Tibial nerve (tissue), 4 donors: ENCODE results near the gene CHI3L2. TPM values are rescaled to one million over a fixed set of nuclear protein-coding genes. Genes with fewer than 3 reads are reported as not detected.

Experiments used
- DNase-seq, 2 donors: peaks; one replicate each; pipeline ENCODE4 v3.0.0-alpha.2; 2019; ENCODE audit warnings: low spot score in 2 of 2
- H3K27ac ChIP-seq, 4 donors: fragments of 200-600 bp; sonication (generic) in 3 of 4; one replicate each; pipeline ENCODE4 v1.5.1; 2017 to 2019; ENCODE audit warnings: mild to moderate bottlenecking in 1 of 4
- H3K27me3 ChIP-seq, 2 donors: fragments of 200-600 bp; sonication (generic) in 1 of 2; one replicate each; pipeline versions ENCODE4 v1.5.1 to v1.6.0; 2017 to 2019
- H3K36me3 ChIP-seq, 3 donors: fragments of 200-600 bp; sonication (generic); one replicate each; pipeline ENCODE4 v1.5.1; 2018 to 2019
- H3K4me1 ChIP-seq, 4 donors: fragments of 200-600 bp; sonication (generic) in 3 of 4; one replicate each; pipeline ENCODE4 v1.5.1; 2017 to 2019
- H3K4me3 ChIP-seq, 4 donors: fragments of 200-600 bp; sonication (generic) in 3 of 4; one replicate each; pipeline ENCODE4 v1.5.1; 2017 to 2019; ENCODE audit warnings: mild to moderate bottlenecking in 1 of 4, moderate library complexity in 1 of 4
- H3K9me3 ChIP-seq, 4 donors: fragments of 200-600 bp; sonication (generic) in 3 of 4; one replicate each; pipeline ENCODE4 v1.5.1; 2017 to 2019
- CTCF ChIP-seq, 5 experiments: fragments of 200-600 bp in 3 of 5; fragments of 450-650 bp in 2 of 5; sonication (generic) in 3 of 5; IDR thresholded peaks; one replicate each; pipeline ENCODE4 v1.5.1; 2016 to 2019; ENCODE audit warnings: antibody characterized with exemption in 5 of 5, mild to moderate bottlenecking in 3 of 5, moderate library complexity in 2 of 5
- EP300 ChIP-seq, 2 donors: sonication (generic); formaldehyde crosslinking; IDR thresholded peaks; one replicate each; pipeline ENCODE4 v1.6.1; 2017; ENCODE audit warnings: antibody characterized with exemption in 2 of 2, mild to moderate bottlenecking in 1 of 2
- POLR2A ChIP-seq, 2 donors: fragments of 450-650 bp; IDR thresholded peaks; one replicate each; pipeline ENCODE4 v1.6.1; 2017; ENCODE audit warnings: antibody characterized with exemption in 2 of 2, mild to moderate bottlenecking in 2 of 2, moderate library complexity in 2 of 2
- WGBS, 2 donors: methylation state at CpG; one replicate each; pipeline ENCODE4 v1.1.5; 2018; 5-methylcytosine and 5-hydroxymethylcytosine counted together
- total RNA-seq, 4 donors: library from RNA; depleted of rRNA; stranded (reverse); fragments of >200 nt; gene quantifications; one replicate each; pipeline ENCODE4 v1.1.0, GENCODE V29; 2016

Gene CHI3L2
- total RNA-seq, 4 donors from 2014 or later, result 2.5 to 37.2 (median 6.1) TPM

GRCh38 chr1:111283838-111284237 lies 56.3 kb downstream of the CHI3L2 start:
- no peak for TF ChIP-seq CTCF (IDR thresholded peaks at IDR 0.05)
- TF ChIP-seq EP300 (IDR thresholded peaks at IDR 0.05), result no peak
- TF ChIP-seq POLR2A (IDR thresholded peaks at IDR 0.05), result no peak
- H3K36me3 ChIP-seq, result no peaks in the 10 kb centered on the region
- no peak overlapping the region for H3K4me3 ChIP-seq
- no peaks in the 10 kb centered on the region for H3K9me3 ChIP-seq
- no peaks in the 10 kb centered on the region for H3K27me3 ChIP-seq
- H3K4me1 ChIP-seq, result no peaks in the 10 kb centered on the region
- no peak overlapping the region for H3K27ac ChIP-seq
- DNase-seq, result no peak

GRCh38 chr1:111285879-111286278 lies 58.4 kb downstream of the CHI3L2 start:
- H3K4me1 ChIP-seq, result no peaks in the 10 kb centered on the region
- no peak for DNase-seq
- H3K27me3 ChIP-seq, result no peaks in the 10 kb centered on the region
- no peaks in the 10 kb centered on the region for H3K36me3 ChIP-seq
- no peak overlapping the region for H3K4me3 ChIP-seq
- TF ChIP-seq POLR2A (IDR thresholded peaks at IDR 0.05), result no peak
- TF ChIP-seq EP300 (IDR thresholded peaks at IDR 0.05), result no peak
- TF ChIP-seq CTCF (IDR thresholded peaks at IDR 0.05), result no peak
- no peaks in the 10 kb centered on the region for H3K9me3 ChIP-seq
- 89 to 94% methylated on average over 2 of the region's 2 CpGs for WGBS, 2 donors
- no peak overlapping the region for H3K27ac ChIP-seq

DNA sequence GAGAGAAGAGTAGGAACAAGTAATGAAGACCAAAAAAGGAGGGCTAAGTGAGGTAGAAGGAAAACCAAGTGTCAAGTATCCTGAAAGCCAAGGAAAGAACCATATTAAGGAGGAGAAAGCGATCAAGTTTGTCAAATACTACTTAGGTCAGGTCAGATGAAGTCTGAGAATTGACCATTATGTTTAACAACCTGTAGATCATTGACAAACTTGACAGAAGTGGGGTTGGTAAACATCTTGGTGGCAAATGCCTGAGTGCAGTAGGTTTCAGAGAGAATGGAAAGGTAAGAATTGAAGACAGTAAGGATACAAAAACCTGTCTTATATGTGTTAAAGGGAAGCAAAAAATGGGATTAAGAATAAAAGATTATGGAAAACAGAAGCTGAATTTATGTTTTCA lies 59.4 kb downstream of the CHI3L2 start:
- Histone ChIP-seq H3K36me3 (no peaks in the 10 kb centered on the region), H3K27me3 (no peaks in the 10 kb centered on the region), H3K27ac (no peak overlapping the region), H3K4me1 (no peaks in the 10 kb centered on the region), H3K9me3 (no peaks in the 10 kb centered on the region), H3K4me3 (no peak overlapping the region)
- 0% methylated on average over 1 of the region's 1 CpG for WGBS, 2 donors
- DNase-seq, result no peak
- TF ChIP-seq CTCF (IDR thresholded peaks at IDR 0.05) (no peak), POLR2A (IDR thresholded peaks at IDR 0.05) (no peak)

GRCh38 chr1:111289371-111289770 lies 61.9 kb downstream of the CHI3L2 start:
- Histone ChIP-seq H3K27me3 (no peaks in the 10 kb centered on the region), H3K4me1 (no peaks in the 10 kb centered on the region), H3K9me3 (no peaks in the 10 kb centered on the region), H3K36me3 (no peaks in the 10 kb centered on the region), H3K4me3 (no peak overlapping the region), H3K27ac (no peak overlapping the region)
- WGBS, 2 donors, result 44 to 57% methylated on average over 4 to 5 of the region's 5 CpGs
- no peak for DNase-seq
- TF ChIP-seq CTCF (IDR thresholded peaks at IDR 0.05) (no peak), POLR2A (IDR thresholded peaks at IDR 0.05) (no peak), EP300 (IDR thresholded peaks at IDR 0.05) (no peak)

GRCh38 chr1:111290104-111290503 lies 62.6 kb downstream of the CHI3L2 start:
- H3K27ac ChIP-seq, result no peak overlapping the region
- no peak for DNase-seq
- H3K4me1 ChIP-seq, result no peaks in the 10 kb centered on the region
- no peaks in the 10 kb centered on the region for H3K27me3 ChIP-seq
- no peak overlapping the region for H3K4me3 ChIP-seq
- 56 to 62% methylated on average over 3 of the region's 3 CpGs for WGBS, 2 donors
- no peaks in the 10 kb centered on the region for H3K9me3 ChIP-seq
- no peak for TF ChIP-seq CTCF (IDR thresholded peaks at IDR 0.05)
- no peak for TF ChIP-seq EP300 (IDR thresholded peaks at IDR 0.05)
- no peak for TF ChIP-seq POLR2A (IDR thresholded peaks at IDR 0.05)
- H3K36me3 ChIP-seq, result no peaks in the 10 kb centered on the region
